A673 (cell line): Measurements from ENCODE around the gene WRAP53.

Source experiments
- CTCF ChIP-seq: fragments of 300-800, 200-600 bp; sonication (generic); conservative IDR thresholded peaks from 2 replicates; pipeline ENCODE4 v1.5.1; 2017; ENCODE audit warnings: low read depth, mild to moderate bottlenecking, antibody characterized with exemption, low read length, moderate library complexity, mixed read lengths
- EZH2 ChIP-seq: fragments of 200-600 bp; sonication (generic); IDR thresholded peaks from 2 replicates; pipeline ENCODE4 v1.6.1; 2017; ENCODE audit warnings: borderline replicate concordance, low read depth, mild to moderate bottlenecking, mixed read lengths, antibody characterized with exemption, low read length; ENCODE audit not compliant: poor library complexity, severe bottlenecking

- no peak for TF ChIP-seq CTCF
- TF ChIP-seq EZH2, result no peak
These were observed 56.1 kb downstream of the WRAP53 start for GRCh38 chr17:7744416-7744815.
